ENCODE data around the gene CDR2. TPM values are rescaled to one million over a fixed set of nuclear protein-coding genes. Genes with fewer than 3 reads are reported as not detected.

CDR2 gene
- total and polyA plus RNA-seq, 2 of the 13 experiments (the other 11 are each of a cell fraction or from before 2014, with no cell fraction given) = 59.0 to 78.9 TPM

- TF ChIP-seq ARID5B (CRISPR knock-in tag; IDR thresholded peaks at IDR 0.05) = peak; percentile 79
- peak; percentile 34; the same call in 1 of the 2 replicates for TF ChIP-seq DRAP1 (CRISPR knock-in tag; IDR thresholded peaks at IDR 0.05)
- 0 out of 2 replicates have a peak, but pooled peaks have one; percentile 14 for TF ChIP-seq ZNF335 (CRISPR knock-in tag; IDR thresholded peaks at IDR 0.05)
- TF ChIP-seq PHF21A (CRISPR knock-in tag; IDR thresholded peaks at IDR 0.05) = 0 out of 2 replicates have a peak, but pooled peaks have one; percentile 6
- TF ChIP-seq PPARG (CRISPR knock-in tag; conservative IDR thresholded peaks at IDR 0.05) = peak; percentile 56; the same call in 1 of the 2 replicates
- no peak for TF ChIP-seq ZFY (CRISPR knock-in tag; IDR thresholded peaks at IDR 0.05)
- TF ChIP-seq ZNF230 (CRISPR knock-in tag; IDR thresholded peaks at IDR 0.05) = no peak
- TF ChIP-seq SAP130 (CRISPR knock-in tag; IDR thresholded peaks at IDR 0.05; ENCODE audit: low read depth) = peak; percentile 79; the same call in 1 of the 2 replicates
- TF ChIP-seq ZHX2 (IDR thresholded peaks at IDR 0.05; ENCODE audit: low read depth) = peak; percentile 89
- TF ChIP-seq ZHX2 (CRISPR knock-in tag; IDR thresholded peaks at IDR 0.05; ENCODE audit: borderline replicate concordance) = no peak
- no peak for TF ChIP-seq ZNF615 (CRISPR knock-in tag; IDR thresholded peaks at IDR 0.05; ENCODE audit: borderline replicate concordance)
Measured at GRCh38 chr16:22369221-22369811, 5.1 kb downstream of the CDR2 start (continued).

Measured in HepG2 (cell line).